ENCODE data around the gene LFNG.

- TF ChIP-seq PKNOX1 (IDR thresholded peaks at IDR 0.05) = no peak
- no peak for TF ChIP-seq BHLHE40 (IDR thresholded peaks at IDR 0.05; ENCODE audit: borderline replicate concordance)
- TF ChIP-seq TARDBP (IDR thresholded peaks at IDR 0.05) = no peak
- TF ChIP-seq FOXM1 (IDR thresholded peaks at IDR 0.05; ENCODE audit: borderline replicate concordance) = no peak
Measured at GRCh38 chr7:2553108-2553507, 33.5 kb downstream of the LFNG start.

Measured in HEK293T (cell line).